HepG2 (cell line): Measurements from ENCODE around the gene CES3. TPM values are rescaled to one million over a fixed set of nuclear protein-coding genes. Genes with fewer than 3 reads are reported as not detected.
A peak's percentile ranks its signal among the peaks of the same experiment; 100 is the strongest.

Experiments
- ASH2L ChIP-seq: fragments of 300-600, 200-600 bp; sonication (generic); IDR thresholded peaks from 2 replicates; pipeline ENCODE4 v1.7.0; 2017; ENCODE audit warnings: low read depth, mild to moderate bottlenecking, moderate library complexity, mixed read lengths, low read length; ENCODE audit not compliant: insufficient read length
- ATF2 ChIP-seq: sonication (generic); formaldehyde crosslinking; IDR thresholded peaks from 2 replicates; pipeline ENCODE4 v1.4.0; 2020; ENCODE audit warnings: missing genetic modification reagents
- CHD4 ChIP-seq: fragments of 200-600 bp; sonication (generic); IDR thresholded peaks from 2 replicates; pipeline ENCODE4 v1.7.0; 2017; ENCODE audit warnings: mild to moderate bottlenecking, low read length, borderline replicate concordance
- DZIP1 ChIP-seq: sonication (generic); formaldehyde crosslinking; IDR thresholded peaks from 2 replicates; pipeline ENCODE4 v1.5.0; 2020; ENCODE audit warnings: mild to moderate bottlenecking, missing genetic modification reagents
- FOSL2 ChIP-seq: sonication (generic); formaldehyde crosslinking; IDR thresholded peaks from 2 replicates; pipeline ENCODE4 v1.4.0; 2020; ENCODE audit warnings: missing genetic modification reagents
- MIXL1 ChIP-seq: IDR thresholded peaks from 2 replicates; pipeline ENCODE4 v1.6.1; 2016
- PRPF4 ChIP-seq: fragments of 200-400 bp; formaldehyde crosslinking; IDR thresholded peaks from 2 replicates; pipeline ENCODE4 v1.6.1; 2016; ENCODE audit warnings: low read length, low read depth; ENCODE audit not compliant: poor library complexity, severe bottlenecking
- RBFOX2 ChIP-seq: fragments of 200-400 bp; formaldehyde crosslinking; IDR thresholded peaks from 2 replicates; pipeline ENCODE4 v1.6.1; 2017; ENCODE audit warnings: low read depth, mild to moderate bottlenecking, low read length
- SETDB1 ChIP-seq: sonication (generic); formaldehyde crosslinking; IDR thresholded peaks from 2 replicates; pipeline ENCODE4 v1.5.1; 2020; ENCODE audit warnings: missing genetic modification reagents, mild to moderate bottlenecking, borderline replicate concordance
- THRA ChIP-seq: sonication (generic); formaldehyde crosslinking; IDR thresholded peaks from 2 replicates; pipeline ENCODE4 v1.4.0; 2020; ENCODE audit warnings: missing genetic modification reagents, borderline replicate concordance
- TMF1 ChIP-seq: sonication (generic); formaldehyde crosslinking; IDR thresholded peaks from 2 replicates; pipeline ENCODE4 v1.8.1; 2022; ENCODE audit warnings: low read depth, missing genetic modification reagents
- TSC22D2 ChIP-seq: sonication (generic); formaldehyde crosslinking; IDR thresholded peaks from 2 replicates; pipeline ENCODE4 v1.5.1; 2020; ENCODE audit warnings: missing genetic modification reagents, mild to moderate bottlenecking, borderline replicate concordance
- ZFP1 ChIP-seq: IDR thresholded peaks from 2 replicates; pipeline ENCODE4 v1.6.1; 2016
- ZMAT3 ChIP-seq: sonication (generic); formaldehyde crosslinking; conservative IDR thresholded peaks from 2 replicates; pipeline ENCODE4 v1.7.0; 2021; ENCODE audit warnings: missing genetic modification reagents
- ZNF343 ChIP-seq: sonication (generic); formaldehyde crosslinking; IDR thresholded peaks from 2 replicates; pipeline ENCODE4 v1.4.0; 2020; ENCODE audit warnings: mild to moderate bottlenecking, missing genetic modification reagents
- ZNF549 ChIP-seq: sonication (generic); formaldehyde crosslinking; IDR thresholded peaks from 2 replicates; pipeline ENCODE4 v1.5.0; 2020; ENCODE audit warnings: missing genetic modification reagents
- ZSCAN25 ChIP-seq: sonication (generic); formaldehyde crosslinking; IDR thresholded peaks from 2 replicates; pipeline ENCODE4 v1.8.0; 2022; ENCODE audit warnings: mild to moderate bottlenecking, missing genetic modification reagents
- ZSCAN30 ChIP-seq: sonication (generic); formaldehyde crosslinking; IDR thresholded peaks from 2 replicates; pipeline ENCODE4 v1.5.0; 2020; ENCODE audit warnings: mild to moderate bottlenecking, missing genetic modification reagents
- polyA plus RNA-seq, 8 experiments: library from polyadenylated mRNA; depleted of rRNA in 3 of 8; stranded (reverse) in 7 of 8; unstranded in 1 of 8; fragments of >200 nt; fragmentation: Illumina TruSeq in 4 of 8; extraction: Trizol in 4 of 8; gene quantifications; 2 replicates each; pipeline versions ENCODE4 v1.2.1 to v1.2.3, GENCODE V29; 2011 to 2016; ENCODE audit warnings: low read depth in 4 of 8, missing spikeins in 1 of 8, mixed read lengths in 1 of 8; ENCODE audit not compliant: insufficient read depth in 1 of 8
- total RNA-seq, 5 experiments: library from RNA; depleted of rRNA; stranded (reverse); fragments of >200 nt; fragmentation: Illumina TruSeq; extraction: Trizol; gene quantifications; 2 replicates each; pipeline ENCODE4 v1.2.3, GENCODE V29; 2016; ENCODE audit warnings: low read depth in 1 of 5
- TF ChIP-seq, protein P1 (sequence below): sonication (generic); formaldehyde crosslinking; IDR thresholded peaks from 2 replicates; pipeline ENCODE4 v1.4.0; 2020; ENCODE audit warnings: missing genetic modification reagents, low read depth, mild to moderate bottlenecking, borderline replicate concordance
- TF ChIP-seq, protein P2 (sequence below): sonication (generic); formaldehyde crosslinking; IDR thresholded peaks from 2 replicates; pipeline ENCODE4 v1.4.0; 2020; ENCODE audit warnings: missing genetic modification reagents

CES3 gene
- total and polyA plus RNA-seq, 2 of the 13 experiments (the other 11 are each of a cell fraction or from before 2014, with no cell fraction given) = 6.6 to 17.4 TPM

- peak; percentile 63 for TF ChIP-seq THRA (CRISPR knock-in tag)
- TF ChIP-seq ZNF549 (CRISPR knock-in tag) = no peak
- no peak for TF ChIP-seq CHD4
- TF ChIP-seq PRPF4 = no peak
- TF ChIP-seq DZIP1 (CRISPR knock-in tag) = 0 out of 2 replicates have a peak, but pooled peaks have one; percentile 16
- no peak for TF ChIP-seq ZFP1 (CRISPR knock-in tag)
- TF ChIP-seq ZSCAN25 = peak; percentile 83
- TF ChIP-seq ZNF343 (CRISPR knock-in tag) = no peak
- TF ChIP-seq ASH2L = no peak
- peak; percentile 92 for TF ChIP-seq TMF1 (CRISPR knock-in tag)
- TF ChIP-seq ZMAT3 (CRISPR knock-in tag) = 0 out of 2 replicates have a peak, but pooled peaks have one; percentile 76
- TF ChIP-seq TSC22D2 (CRISPR knock-in tag) = no peak
- peak; percentile 91 for TF ChIP-seq RBFOX2
- TF ChIP-seq ATF2 = peak; percentile 67; the same call in 1 of the 2 replicates
- TF ChIP-seq ZSCAN30 = no peak
- no peak for TF ChIP-seq MIXL1 (CRISPR knock-in tag)
- TF ChIP-seq FOSL2 (CRISPR knock-in tag) = peak; percentile 38; the same call in 1 of the 2 replicates
- TF ChIP-seq, protein P1, sequence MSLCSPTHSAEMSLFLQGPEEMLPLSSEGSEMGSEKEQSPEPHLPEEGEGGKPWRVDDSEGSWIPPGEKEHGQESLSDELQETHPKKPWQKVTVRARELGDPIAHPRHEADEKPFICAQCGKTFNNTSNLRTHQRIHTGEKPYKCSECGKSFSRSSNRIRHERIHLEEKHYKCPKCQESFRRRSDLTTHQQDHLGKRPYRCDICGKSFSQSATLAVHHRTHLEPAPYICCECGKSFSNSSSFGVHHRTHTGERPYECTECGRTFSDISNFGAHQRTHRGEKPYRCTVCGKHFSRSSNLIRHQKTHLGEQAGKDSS = 0 out of 2 replicates have a peak, but pooled peaks have one; percentile 66
- TF ChIP-seq, protein P2, sequence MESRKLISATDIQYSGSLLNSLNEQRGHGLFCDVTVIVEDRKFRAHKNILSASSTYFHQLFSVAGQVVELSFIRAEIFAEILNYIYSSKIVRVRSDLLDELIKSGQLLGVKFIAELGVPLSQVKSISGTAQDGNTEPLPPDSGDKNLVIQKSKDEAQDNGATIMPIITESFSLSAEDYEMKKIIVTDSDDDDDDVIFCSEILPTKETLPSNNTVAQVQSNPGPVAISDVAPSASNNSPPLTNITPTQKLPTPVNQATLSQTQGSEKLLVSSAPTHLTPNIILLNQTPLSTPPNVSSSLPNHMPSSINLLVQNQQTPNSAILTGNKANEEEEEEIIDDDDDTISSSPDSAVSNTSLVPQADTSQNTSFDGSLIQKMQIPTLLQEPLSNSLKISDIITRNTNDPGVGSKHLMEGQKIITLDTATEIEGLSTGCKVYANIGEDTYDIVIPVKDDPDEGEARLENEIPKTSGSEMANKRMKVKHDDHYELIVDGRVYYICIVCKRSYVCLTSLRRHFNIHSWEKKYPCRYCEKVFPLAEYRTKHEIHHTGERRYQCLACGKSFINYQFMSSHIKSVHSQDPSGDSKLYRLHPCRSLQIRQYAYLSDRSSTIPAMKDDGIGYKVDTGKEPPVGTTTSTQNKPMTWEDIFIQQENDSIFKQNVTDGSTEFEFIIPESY (CRISPR knock-in tag) = no peak; the same call in 1 of the 2 replicates
- TF ChIP-seq SETDB1 (CRISPR knock-in tag) = no peak
Measured at GRCh38 chr16:66935314-66936011, 25.6 kb upstream of the CES3 start, which contains the start of gene CES2 (continued).
